PFSK-1 (cell line): ENCODE results near the gene UBA5.

ENCODE experiments used
- FOXP2 ChIP-seq: optimal IDR thresholded peaks from 2 replicates; pipeline ENCODE3; 2011; ENCODE audit warnings: borderline replicate concordance, control low read depth, inconsistent platforms; ENCODE audit not compliant: insufficient read depth; ENCODE audit errors: extremely low read length, extremely low read depth
- POLR2AphosphoS5 ChIP-seq: IDR thresholded peaks from 2 replicates; pipeline ENCODE4 v1.6.1; 2012; ENCODE audit warnings: low read depth, mild to moderate bottlenecking, control low read depth, low read length, moderate library complexity
- REST ChIP-seq, 2 experiments: IDR thresholded peaks; 2 replicates each; pipeline versions ENCODE4 v1.6.1 to v1.8.0; 2011 to 2012; ENCODE audit warnings: low read depth in 2 of 2, low read length in 2 of 2, control low read depth in 1 of 2, inconsistent platforms in 1 of 2, mild to moderate bottlenecking in 1 of 2, moderate library complexity in 1 of 2; ENCODE audit not compliant: insufficient read depth in 1 of 2
- SIN3A ChIP-seq: IDR thresholded peaks from 2 replicates; pipeline ENCODE4 v1.6.1; 2012; ENCODE audit warnings: mild to moderate bottlenecking, low read length, moderate library complexity, borderline replicate concordance; ENCODE audit not compliant: insufficient read depth
- TAF1 ChIP-seq: IDR thresholded peaks from 2 replicates; pipeline ENCODE4 v1.6.1; 2012; ENCODE audit warnings: low read length, control low read depth, borderline replicate concordance; ENCODE audit not compliant: insufficient read depth

Gene UBA5

DNA sequence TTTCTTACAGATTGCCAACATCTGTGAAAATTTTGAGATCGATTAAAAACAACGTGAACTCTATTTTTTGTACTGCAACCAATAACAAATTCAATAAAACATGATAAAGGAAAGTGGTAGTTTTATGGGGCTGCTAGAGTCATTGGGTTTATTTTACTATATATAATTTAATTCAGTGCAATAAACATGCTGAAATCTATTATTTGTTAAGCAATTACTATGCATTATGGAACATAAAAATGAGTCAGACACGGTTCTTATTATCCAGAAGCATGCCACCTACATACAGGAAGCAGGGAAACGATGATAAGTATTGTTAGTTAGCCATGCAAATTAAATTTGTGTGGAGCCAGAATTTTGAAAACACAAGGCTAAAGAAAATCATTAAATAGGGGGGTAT is 34.9 kb downstream of the UBA5 start:
- no peak for TF ChIP-seq TAF1
- no peak for TF ChIP-seq POLR2AphosphoS5
- no peak for TF ChIP-seq SIN3A
- TF ChIP-seq FOXP2: no peak
- no peak for TF ChIP-seq REST (IDR thresholded peaks at IDR 0.05; ENCODE audit: insufficient read depth in 1 of 2, low read depth in 2 of 2, low read length in 2 of 2)

DNA sequence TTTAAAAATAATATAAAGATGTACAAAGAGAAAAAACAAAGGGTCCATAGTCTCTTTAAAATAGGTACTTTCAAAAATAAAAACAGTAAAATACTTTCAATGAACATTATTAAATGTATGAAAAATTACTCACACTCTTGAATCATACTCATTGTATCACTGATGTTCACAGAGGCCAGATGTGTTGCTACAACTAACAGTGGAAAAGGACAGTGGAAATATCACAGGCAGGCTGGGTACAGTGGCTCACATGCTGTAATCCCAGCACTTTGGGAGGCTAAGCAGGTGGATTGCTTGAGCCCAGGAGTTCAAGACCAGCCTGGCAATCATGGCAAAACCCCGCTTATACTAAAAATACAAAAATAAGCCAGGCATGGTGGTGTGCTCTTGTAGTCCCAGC is 35.3 kb downstream of the UBA5 start:
- no peak for TF ChIP-seq FOXP2
- no peak for TF ChIP-seq TAF1
- no peak for TF ChIP-seq REST (IDR thresholded peaks at IDR 0.05; ENCODE audit: insufficient read depth in 1 of 2, low read depth in 2 of 2, low read length in 2 of 2)
- TF ChIP-seq POLR2AphosphoS5: no peak
- no peak for TF ChIP-seq SIN3A

DNA sequence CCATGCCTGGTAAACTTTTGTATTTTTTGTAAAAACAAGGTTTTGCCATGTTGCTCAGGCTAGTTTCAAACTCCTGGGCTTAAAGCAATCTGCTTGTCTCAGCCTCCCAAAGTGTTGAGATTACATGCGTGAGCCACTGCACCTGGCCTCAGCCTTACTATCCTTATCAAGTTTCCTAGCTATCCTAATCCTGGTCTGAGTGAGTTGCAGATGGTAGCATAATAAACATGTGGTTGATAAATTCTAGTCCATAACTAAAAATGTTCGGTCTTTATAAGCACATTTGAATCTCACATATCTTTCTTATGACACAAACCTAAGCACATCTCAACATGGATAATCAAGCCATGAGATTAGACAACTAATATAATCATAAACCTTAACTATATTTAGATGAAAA is 43.6 kb downstream of the UBA5 start:
- no peak for TF ChIP-seq FOXP2
- TF ChIP-seq REST (IDR thresholded peaks at IDR 0.05; ENCODE audit: insufficient read depth in 1 of 2, low read depth in 2 of 2, low read length in 2 of 2): no peak
- no peak for TF ChIP-seq POLR2AphosphoS5
- TF ChIP-seq TAF1: no peak
- no peak for TF ChIP-seq SIN3A

DNA sequence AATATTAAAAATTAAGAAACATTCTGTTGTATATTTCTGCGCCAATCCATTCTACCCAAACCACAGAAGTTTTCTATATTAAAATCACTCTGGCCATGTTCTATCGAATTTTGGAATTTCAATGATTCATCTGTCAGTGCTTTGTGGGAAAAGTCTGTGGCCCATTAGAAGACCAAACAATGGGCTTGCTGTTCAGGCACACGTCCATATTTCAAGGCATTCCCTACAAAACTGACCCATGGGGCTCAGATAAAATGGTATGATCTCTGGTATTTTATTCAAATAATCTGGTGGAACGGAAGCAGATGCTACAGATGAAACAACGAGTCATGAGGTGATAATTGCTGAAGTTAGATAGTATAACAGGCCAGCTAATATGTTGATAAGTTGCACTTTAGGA is 49.6 kb downstream of the UBA5 start:
- no peak for TF ChIP-seq TAF1
- no peak for TF ChIP-seq POLR2AphosphoS5
- TF ChIP-seq SIN3A: no peak
- no peak for TF ChIP-seq FOXP2
- TF ChIP-seq REST (IDR thresholded peaks at IDR 0.05; ENCODE audit: insufficient read depth in 1 of 2, low read depth in 2 of 2, low read length in 2 of 2): no peak

DNA sequence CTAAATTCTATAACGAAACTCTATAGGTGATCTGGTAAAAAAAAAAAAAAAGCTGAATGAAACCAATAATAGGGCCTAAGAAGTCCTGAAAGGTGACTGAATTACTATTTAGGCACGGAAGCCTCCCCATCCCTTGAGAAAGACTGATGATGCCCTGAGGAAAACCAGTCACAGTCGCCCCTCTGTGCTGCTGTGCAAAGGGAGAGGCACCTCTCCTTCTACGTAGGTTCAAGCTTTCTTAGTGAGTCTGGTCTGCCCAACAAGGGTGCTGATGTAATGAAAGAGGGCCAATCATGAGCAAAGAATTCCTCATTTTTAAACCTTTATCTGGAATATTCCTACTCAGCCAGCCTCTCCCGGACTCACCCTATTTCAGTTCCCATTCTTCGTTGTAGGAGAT is 50.2 kb downstream of the UBA5 start:
- TF ChIP-seq REST (IDR thresholded peaks at IDR 0.05; ENCODE audit: insufficient read depth in 1 of 2, low read depth in 2 of 2, low read length in 2 of 2) (no peak), SIN3A (no peak), POLR2AphosphoS5 (no peak), FOXP2 (no peak), TAF1 (no peak)
